Dedifferentiated amniotic fluid mesenchymal stem cell (primary cell): ENCODE results near the gene IGFBP1.

Experiments
- DNase-seq: peaks from one replicate; pipeline ENCODE4 v3.0.0-alpha.2; 2016; ENCODE audit errors: extremely low spot score

The IGFBP1 gene

DNA sequence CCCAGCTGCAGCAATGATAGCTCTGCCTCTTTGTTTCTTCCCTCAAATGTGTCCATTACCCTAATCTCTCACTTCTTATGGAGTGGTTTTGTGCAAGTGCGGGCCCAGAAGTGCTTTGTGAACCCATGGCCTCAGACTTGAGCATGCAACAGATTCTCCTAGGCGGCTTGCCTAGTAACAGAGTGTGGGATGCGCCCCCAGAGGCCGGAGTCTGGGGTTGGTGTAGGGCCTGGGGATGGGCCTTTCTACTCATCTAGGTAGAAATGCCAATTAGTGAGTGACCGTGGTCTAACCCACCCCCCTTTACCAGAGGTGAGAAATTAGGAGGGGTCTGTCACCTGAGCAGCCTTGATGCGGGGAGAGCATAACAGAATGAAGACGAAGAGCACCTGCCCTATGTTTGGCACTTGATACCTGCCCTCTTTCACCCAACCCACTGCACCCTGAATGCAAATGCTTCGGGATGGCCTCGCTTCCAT lies 7.0 kb upstream of the IGFBP1 start:
- no peak for DNase-seq

DNA sequence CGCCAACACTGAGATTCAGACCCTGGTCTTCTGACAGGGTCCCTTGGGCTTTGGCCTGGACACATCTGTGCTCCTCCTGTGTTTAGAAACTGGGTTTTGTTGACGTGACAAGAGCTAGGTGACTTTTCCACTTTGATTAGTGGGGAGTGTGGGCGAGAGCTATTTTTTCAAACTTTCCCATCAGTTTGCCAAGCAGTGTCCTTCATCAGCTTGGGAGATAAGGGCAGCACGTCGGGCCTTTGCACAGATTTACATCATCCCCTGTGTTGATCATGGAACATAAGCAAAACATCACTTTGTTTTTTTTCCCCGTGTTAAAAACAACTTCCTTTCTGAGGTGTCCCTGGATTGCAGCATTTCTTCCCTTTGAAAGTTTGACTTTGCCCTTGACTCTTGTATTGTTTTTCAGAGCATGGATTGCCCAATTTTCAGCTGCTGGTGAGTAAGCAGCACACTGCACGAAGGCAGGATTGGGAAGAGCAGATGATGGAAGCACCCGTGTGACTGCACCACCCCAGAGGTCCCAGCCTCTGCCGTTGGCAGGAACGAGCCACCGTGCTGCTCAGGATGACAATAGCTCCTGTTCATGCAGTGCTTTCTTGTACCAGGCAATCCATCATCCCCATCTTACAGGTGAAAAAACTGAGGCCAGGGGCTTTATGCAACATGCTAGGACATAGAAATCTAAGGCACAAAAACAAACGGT lies 6.4 kb upstream of the IGFBP1 start:
- DNase-seq = peak; percentile 53

DNA sequence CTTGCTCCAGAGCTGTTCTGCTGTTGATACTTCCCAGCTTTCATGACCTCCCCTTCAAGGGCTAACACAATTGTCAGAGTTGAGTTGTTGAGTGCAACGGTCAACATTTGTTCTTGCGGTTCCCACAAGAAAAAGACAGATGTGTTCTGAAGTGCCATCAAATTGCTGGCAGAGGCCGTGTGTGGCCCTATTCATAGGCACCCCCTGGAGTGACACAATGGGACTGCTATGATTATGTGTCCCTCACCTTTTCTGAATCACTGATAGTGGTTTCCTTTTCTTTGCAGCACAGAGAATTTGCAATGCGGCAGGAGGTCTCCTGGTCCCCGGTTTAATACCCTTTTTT lies 5.8 kb upstream of the IGFBP1 start:
- no peak for DNase-seq

DNA sequence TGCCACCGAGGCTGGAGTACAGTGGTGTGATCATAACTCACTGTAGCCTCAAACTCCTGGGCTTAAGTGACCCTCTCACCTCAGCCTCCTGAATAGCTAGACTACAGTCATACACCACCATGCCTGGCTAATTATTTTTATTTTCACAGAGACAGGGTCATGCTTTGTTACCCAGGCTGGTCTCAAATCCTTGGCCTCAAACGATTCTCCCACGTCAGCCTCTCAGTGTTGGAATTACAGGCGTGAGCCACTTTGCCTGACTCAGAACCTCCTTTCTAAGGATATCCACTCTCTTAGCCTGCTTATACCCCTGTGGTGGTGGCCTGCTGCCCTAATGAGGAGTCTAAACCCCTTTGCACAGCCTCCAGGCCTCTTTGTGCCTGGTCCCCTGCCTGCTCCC lies 4.2 kb upstream of the IGFBP1 start:
- DNase-seq = no peak

DNA sequence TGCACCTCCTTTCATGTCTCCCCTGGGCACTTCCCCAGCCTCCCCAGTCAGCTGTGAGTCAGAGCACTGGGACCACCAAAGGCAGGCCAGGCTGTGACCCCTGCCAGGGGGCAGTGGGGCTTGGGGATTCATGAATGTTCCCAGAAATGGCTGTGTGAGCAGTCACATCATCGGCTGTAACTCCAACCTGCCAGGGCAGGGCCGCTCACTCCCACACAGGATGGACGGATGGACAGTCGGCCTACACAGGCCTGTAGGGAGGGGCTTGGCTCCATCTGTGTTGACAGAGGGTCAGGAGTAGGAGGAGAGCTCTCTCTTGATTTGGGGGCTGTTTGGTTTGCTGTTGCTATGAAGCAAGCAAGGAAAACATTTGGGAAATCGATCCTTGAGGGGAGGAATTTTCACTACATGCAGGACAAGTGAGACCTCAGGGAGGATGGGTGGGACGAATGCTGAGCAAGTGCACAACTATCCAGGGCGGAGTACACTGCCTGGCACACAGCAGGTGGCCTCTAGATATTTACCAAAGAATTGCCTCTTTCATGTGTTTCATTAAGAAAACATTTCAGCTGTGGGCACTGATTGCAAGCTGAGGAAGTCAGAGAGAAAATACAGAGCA lies 2.9 kb upstream of the IGFBP1 start:
- no peak for DNase-seq

DNA sequence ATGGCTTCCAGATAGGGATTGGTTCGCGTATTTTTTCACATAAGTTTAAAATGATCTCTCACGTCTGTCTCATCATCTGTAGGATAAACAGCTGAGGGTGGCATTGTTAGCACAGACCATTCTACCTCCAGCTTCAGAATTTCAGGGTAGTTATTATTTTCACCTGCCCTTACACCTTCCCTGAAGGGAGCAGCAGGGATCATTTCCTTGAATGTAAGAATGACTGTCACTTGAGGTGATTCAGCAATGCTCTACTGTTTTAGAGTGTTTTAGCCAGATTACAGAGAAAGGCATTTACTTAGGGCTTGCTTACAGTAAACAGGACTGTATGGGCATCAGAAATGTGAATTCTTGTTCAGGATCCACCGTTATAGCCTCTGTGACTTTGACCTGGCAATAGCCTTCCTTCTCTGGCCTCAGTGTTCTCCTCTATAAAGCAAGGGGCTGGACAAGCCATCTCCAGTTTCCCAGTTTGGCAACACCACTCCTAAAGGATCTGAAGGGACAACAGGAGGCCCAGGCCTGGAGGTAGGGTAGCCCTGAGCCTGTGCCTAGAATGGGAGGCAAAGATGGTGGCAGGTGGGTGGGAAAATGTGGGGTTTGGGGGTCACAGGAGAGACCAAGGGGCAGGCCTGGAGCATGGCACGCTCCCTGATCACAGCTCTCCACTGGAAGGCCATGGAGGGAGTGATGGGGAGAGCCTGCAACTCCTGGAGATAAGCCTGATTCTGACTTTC lies 1.2 kb upstream of the IGFBP1 start:
- no peak for DNase-seq

DNA sequence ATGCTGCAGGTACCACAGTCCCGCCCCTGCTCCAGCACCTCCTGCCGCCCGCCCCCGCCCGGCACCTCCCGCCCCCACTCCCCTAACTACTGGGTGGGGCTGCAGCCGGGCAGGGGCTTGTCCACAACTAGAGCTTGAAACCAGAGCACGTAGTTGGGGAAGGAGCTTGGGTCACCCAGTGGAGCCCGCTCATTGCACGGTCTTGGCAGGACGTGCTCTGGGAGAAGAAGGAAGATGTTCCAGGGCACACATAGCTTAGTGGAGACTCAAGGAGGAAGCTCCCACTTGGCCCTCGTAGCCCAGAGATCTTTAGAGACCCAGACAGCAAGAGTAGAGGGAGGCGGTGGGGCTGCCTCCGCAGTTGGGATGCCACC lies 692 bp downstream of the IGFBP1 start:
- no peak for DNase-seq

DNA sequence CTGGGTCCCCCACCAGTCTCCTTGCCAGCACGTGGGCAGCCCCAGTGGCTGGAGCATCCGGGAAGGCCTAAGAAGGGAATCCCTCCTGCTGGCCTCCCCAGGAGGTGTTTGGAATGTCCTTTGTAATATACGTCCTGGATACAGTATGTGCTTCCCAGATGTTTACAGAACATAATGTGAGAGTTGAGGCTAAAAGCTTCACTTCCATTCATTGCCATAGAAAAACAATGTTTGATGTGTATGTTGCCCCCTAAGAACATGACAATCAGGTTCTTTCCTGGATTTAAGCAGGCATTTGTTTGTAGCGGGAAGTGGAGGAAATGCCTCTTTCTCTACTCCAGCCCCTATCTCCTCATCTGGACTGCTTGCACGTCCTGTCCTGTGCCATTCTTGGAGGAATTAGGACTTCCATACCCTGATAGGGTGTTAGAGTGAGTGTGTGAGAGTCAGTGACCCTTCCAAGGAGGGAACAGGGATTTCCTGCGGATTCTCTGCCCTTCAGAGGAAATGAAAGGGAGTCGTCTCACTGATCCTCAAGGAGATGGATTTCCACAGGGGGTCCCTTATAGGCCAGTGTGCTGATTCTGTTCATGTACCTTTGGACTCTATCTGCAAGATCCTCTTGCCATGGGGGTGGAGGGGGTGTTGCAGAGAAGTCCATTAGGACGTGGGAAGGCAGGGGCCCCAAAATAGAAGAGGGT lies 1.2 kb downstream of the IGFBP1 start:
- DNase-seq = no peak

DNA sequence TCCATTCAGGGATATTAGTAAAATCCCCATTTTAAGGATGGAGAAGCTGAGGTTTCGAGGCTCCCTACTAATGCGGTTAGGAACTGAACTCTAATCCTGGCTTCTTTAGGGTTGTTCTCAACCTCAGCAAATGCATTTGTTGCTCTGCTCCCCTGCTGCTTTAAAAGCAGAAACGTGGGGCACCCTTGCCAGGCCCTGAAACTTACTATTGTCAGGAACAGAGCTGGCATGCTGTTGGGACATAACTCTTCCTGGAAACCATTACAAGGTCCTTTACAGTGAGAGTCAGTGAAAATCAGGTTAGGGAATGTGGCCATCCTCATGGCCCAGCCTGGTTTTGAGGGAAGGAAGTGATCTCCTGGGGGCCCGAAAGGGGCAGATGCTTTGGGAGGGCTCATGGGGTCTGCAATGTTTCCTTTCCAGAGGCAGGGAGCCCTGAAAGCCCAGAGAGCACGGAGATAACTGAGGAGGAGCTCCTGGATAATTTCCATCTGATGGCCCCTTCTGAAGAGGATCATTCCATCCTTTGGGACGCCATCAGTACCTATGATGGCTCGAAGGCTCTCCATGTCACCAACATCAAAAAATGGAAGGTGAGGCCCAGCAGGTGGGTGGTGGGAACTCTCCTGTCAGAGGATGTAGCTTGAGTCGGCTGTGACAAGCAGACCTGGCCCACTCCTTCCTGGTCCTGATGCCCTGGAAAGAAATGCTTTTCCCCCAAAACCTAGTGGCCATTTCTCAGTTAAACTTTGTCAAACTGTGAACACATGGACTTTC lies 2.0 kb downstream of the IGFBP1 start:
- DNase-seq = no peak

DNA sequence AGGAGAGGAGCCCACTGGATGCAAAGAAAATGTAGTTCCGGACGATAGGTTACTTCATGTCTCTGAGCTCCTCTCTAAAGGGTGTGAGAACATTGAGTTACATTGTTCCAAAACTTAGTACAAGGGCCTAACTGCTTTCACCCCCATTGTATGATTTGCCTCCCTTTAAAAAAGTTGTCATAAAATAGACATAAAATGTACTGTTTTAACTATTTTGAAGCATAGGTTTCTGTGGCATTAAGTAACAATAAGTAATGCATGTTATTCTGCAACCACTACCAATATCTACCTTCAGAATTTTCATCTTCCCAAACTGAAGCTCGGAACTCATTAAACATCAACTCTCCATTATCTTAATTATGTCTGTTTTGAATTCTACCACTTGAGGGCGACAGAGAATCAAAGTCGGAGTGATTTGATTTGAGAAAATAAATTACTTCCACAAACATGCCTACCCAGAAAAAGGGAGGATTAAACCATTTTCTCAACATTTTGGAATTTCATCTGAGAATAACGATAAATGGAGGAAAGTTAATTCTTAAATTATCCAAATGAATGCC lies 2.7 kb downstream of the IGFBP1 start:
- peak; percentile 63 for DNase-seq

DNA sequence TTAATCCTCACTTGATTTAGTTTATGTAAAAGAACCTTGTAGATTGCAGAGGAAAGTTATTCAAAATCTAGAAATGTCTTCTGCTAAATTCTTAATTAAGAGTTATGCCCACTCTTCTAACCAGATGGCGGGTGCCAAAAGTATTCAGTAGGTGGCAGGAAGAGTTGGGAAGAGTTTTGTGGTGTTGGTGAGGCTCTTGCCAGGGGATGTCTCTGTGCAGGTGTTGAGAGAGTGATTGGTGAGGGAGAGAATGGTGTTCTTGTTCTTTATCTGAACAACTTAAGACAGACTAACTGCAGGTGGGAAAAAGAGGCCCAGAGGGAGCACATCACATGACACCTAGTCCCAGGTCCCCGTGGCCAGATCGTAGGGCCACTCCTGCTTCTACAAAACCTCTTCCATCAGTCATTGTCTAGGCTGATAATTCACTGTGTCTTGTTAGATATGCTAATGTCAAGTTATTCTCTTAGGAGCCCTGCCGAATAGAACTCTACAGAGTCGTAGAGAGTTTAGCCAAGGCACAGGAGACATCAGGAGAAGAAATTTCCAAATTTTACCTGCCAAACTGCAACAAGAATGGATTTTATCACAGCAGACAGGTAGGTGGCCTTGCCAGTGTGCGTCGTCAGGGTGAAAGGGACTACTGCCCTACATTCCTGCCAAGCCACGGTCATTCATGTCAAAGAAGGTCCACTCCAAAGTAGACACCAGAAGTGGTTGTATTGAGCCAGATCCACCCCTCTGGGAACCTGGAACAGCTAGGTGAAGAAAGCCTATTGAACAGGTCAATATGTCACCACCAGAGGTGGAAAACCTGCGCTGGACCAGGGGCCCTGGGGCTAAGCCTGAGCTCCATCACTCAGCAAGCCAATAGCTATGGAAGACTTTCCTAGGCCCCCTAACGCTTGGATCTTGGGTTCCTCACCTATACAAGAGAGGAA lies 3.4 kb downstream of the IGFBP1 start:
- DNase-seq = no peak

DNA sequence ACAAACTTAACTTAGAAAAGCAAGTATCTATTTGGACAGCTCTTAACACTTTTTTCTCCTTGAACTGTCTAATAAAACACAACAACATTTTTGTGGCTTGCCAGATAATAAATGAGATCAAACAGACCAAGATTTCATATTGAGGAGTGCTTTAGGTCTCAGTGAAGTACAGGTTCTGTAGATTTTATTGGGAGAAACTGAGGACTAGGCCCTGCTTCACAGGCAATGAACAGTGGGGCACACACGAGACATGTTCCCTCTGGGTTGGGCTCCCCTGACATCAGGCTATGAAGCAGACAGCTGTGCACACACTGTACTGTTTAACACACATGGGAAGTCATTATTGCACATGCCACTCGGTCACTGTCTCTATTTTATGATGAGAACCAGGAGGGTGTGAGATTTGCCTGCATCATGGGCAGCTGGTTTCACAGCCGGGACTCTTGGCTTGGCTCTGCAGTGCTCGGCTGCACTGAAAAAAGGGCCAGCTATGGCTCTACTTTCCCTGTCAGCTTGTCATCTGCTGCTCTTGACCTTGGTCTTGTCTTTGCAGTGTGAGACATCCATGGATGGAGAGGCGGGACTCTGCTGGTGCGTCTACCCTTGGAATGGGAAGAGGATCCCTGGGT lies 4.2 kb downstream of the IGFBP1 start:
- no peak for DNase-seq

DNA sequence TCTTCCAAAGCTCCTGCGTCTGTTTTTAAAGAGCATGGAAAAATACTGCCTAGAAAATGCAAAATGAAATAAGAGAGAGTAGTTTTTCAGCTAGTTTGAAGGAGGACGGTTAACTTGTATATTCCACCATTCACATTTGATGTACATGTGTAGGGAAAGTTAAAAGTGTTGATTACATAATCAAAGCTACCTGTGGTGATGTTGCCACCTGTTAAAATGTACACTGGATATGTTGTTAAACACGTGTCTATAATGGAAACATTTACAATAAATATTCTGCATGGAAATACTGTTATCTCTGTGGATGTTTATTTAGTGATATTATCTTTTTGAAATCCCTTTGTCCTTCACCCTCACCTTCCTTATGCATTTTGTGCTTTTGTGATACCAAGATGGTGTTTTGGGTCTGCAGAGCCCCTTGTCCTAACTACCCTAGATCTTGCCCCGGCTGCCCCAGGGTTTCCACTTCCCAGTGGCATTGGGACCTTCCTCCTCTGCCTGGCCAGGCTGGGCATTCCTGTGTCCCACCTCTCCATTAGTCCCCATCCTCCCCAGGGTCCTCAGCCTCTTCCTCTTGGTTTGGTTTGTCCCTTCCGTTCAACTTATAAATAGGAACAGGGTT lies 5.2 kb downstream of the IGFBP1 start:
- no peak for DNase-seq

DNA sequence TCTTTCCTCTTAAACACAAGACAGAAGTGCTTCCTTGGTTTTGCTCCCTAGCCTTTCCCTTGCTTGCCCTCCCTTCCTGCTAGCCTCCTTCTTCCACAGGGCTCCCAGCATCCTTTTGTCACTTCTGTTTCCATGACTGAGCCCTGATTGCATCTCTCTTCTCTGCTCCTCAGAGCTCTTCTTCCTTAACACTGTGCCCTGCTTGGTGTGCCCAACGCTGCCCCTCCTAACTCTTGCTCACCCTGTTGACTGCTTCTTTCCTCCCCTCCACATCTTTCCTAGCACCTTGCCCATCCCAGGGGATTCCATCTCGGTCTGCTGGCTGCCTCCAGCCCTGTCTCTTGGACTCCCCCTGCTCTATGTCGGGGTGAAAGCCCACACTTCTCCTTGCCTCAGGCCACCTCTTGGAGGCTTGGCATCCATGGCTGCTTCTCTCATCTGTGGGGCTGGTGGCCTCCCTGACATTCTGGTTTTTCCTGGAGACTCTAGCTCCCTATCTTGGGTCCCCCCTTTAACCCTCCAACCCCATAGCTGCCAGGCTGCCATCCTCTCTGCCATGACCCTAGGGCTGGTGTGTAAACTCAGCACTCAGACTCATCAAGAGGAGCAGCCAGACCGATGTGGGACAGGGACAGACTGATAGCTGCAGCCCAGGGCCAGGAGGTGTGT lies 5.8 kb downstream of the IGFBP1 start:
- DNase-seq = no peak

DNA sequence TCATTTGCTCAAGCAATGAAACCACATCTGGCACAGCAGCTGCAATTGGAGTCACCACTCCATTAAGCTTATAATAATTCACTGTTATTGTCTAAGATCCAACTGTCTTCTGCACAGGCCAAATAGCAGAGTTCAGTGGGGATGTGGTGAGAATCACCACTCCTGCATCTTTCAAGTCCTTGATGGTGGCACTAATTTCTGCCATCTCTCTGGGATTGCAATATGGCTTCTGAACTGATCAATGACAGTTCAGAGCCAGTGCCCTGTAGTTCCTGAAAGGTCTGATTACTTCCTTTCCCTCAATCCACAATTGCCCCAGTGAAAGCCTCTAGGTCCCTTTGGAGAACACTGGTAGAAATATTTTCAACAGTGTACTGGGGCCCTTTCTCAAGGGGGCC lies 6.4 kb downstream of the IGFBP1 start:
- no peak for DNase-seq

DNA sequence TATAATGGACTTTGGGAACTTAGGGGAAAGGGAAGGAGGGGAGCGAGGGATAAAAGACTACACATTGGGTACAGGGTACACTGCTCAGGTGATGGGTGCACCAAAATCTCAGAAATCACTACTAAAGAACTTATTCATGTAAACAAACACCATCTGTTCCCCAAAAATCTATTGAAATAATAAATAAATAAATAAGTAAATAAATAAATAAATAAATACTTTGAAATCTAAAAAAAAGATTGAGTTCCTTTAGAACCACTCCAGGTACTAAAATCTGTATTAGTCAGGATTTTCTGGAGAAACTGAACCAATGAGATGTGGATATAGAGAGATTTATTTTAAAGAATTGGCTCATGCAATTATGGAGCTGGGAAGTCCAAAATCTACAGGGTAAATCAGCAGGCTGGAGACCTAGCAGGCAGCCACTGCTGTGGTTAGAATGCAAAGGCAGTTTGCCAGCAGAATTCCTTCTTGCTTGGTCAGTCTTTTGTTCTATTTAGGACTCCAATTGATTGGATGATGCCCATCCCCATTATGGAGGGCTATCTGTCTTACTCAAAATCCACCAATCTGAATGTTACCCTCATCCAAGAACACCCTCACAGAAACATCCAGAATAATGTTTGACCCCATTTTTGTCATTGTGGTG lies 8.9 kb downstream of the IGFBP1 start:
- DNase-seq = peak; percentile 35

DNA sequence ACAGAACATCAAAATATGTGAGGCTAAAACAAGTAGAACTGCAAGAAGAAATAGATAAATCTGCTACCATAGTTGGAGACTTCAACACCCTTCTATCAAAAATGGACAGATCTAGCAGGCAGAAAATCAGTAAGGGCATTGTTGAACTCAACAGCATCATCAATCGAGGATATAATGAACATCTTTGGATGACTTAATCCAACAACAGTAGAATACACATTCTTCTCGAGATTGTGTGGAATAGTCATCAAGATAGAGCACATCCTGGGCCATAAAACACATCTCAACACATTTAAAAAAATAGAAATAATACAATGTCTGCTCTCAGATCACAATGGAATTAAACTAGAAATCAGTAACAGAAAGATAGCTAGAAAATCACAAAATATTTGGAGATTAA lies 9.9 kb downstream of the IGFBP1 start:
- no peak for DNase-seq

DNA sequence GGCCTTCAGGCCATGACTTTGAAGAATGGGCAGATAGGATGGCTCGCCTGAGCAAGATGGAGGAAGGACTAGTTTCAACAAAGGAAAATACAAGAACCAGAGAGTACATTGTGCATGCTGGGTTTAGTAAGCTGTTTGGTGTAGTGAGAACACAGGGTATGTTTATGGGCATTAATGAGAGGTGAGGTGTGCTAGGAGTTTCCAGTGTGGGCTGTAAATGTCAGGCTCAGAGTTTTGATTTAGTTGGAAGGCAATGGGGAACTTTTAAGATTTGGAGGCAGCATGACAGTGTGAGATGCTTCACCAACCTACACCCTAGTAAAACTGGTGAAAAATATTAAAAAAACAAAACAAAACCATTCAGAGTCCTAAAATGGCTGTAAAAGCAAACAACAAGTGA lies 13.3 kb downstream of the IGFBP1 start:
- DNase-seq = no peak
